ENCODE data around the gene ZNF844. TPM values are rescaled to one million over a fixed set of nuclear protein-coding genes. Genes with fewer than 3 reads are reported as not detected.
"Not testable (repeated sequence)": the region's sequence is repeated elsewhere in the genome, so short reads cannot be mapped to it uniquely, and the experiment has no call there.

Gene ZNF844
- total and polyA plus RNA-seq, 12 donors: 2.3 to 22.5 (median 15.6) TPM

DNA sequence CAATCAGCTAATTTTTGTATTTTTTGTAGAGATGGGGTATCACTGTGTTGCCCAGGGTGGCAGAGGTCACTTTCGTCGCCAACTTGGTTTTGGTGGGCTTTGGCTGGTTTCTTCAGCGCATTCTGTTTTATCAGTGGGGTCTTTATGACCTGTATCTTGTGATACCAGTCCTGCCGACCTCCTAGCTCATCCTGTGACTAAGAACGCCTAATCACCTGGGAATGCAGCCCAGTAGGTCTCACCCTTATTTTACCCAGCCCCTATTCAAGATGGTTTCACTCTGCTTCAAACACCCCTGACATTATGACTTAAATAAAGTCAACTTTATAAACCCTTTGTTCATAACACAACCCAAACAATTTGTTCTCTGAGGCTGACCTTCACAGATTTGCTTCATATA lies 8.7 kb upstream of the ZNF844 start:
- intact Hi-C loops (cut with DNase I): loop anchor here in 2 of 10 donors (10.0 kb wide), 2 partner anchors 89 to 91 kb away; partner anchors contain the start of genes ZNF20 (in 1 of the 2) and ZNF763 (in 1 of the 2)
- H3K27ac ChIP-seq: no peak overlapping the region
- TF ChIP-seq, protein P1, sequence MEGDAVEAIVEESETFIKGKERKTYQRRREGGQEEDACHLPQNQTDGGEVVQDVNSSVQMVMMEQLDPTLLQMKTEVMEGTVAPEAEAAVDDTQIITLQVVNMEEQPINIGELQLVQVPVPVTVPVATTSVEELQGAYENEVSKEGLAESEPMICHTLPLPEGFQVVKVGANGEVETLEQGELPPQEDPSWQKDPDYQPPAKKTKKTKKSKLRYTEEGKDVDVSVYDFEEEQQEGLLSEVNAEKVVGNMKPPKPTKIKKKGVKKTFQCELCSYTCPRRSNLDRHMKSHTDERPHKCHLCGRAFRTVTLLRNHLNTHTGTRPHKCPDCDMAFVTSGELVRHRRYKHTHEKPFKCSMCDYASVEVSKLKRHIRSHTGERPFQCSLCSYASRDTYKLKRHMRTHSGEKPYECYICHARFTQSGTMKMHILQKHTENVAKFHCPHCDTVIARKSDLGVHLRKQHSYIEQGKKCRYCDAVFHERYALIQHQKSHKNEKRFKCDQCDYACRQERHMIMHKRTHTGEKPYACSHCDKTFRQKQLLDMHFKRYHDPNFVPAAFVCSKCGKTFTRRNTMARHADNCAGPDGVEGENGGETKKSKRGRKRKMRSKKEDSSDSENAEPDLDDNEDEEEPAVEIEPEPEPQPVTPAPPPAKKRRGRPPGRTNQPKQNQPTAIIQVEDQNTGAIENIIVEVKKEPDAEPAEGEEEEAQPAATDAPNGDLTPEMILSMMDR (IDR thresholded peaks at IDR 0.05): no peak
- peaks cover 0 to 4% (median 0%) of the 10 kb centered on the region in 7 donors for H3K27me3 ChIP-seq
- no peaks in the 10 kb centered on the region for H3K9me3 ChIP-seq
- 81 to 83% methylated on average over 5 of the region's 5 CpGs for WGBS, 2 donors
- DNase-seq (no peak), ATAC-seq (no peak)
- no peak overlapping the region for H3K4me3 ChIP-seq
- peaks cover 0 to 24% (median 19%) of the 10 kb centered on the region in 9 donors for H3K4me1 ChIP-seq
- no peaks in the 10 kb centered on the region for H3K36me3 ChIP-seq

DNA sequence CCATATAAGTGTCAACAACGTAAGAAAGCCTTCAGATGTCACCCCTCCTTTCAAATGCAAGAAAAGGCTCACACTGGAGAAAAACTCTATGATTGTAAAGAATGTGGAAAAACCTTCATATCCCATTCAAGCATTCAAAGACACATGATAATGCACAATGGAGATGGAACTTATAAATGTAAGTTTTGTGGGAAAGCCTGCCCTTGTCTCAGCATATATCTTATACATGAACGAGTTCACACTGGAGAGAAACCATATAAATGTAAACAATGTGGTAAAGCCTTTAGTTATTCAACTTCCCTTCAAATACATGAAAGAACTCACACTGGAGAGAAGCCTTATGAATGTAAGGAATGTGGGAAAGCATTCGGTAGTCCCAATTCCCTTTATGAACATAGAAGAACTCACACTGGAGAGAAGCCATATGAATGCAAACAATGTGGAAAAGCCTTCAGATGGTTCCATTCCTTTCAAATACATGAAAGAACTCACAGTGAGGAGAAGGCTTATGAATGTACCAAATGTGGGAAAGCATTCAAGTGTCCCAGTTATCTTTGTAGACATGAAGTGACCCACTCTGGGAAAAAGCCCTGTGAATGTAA lies 11.1 kb downstream of the ZNF844 start:
- ATAC-seq (no peak), DNase-seq (no peak)
- H3K27ac ChIP-seq: no peak overlapping the region
- peaks cover 11 to 100% (median 99%) of the 10 kb centered on the region in 11 donors for H3K9me3 ChIP-seq
- no peaks in the 10 kb centered on the region for H3K27me3 ChIP-seq
- no peaks in the 10 kb centered on the region for H3K4me1 ChIP-seq
- WGBS, 2 donors: 87 to 91% methylated on average over 3 of the region's 3 CpGs
- H3K4me3 ChIP-seq: no peak overlapping the region
- TF ChIP-seq, protein P1 (IDR thresholded peaks at IDR 0.05): no peak
- intact Hi-C loops (cut with DNase I): no loop called here
- peaks cover 27 to 100% (median 70%) of the 10 kb centered on the region in 9 donors for H3K36me3 ChIP-seq

DNA sequence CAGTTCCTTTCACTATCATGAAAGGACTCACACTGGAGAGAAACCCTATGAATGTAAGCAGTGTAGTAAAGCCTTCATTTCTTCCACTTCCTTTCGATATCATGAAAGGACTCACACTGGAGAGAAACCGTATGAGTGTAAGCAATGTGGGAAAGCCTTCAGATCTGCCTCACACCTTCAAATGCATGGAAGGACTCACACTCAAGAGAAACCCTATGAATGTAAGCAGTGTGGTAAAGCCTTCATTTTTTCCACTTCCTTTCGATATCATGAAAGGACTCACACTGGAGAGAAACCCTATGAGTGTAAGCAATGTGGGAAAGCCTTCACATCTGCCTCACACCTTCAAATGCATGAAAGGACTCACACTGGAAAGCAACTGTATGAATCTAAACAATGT lies 11.8 kb downstream of the ZNF844 start:
- DNase-seq; intact Hi-C loops (cut with DNase I); H3K4me3 ChIP-seq; H3K27me3 ChIP-seq; ATAC-seq; H3K4me1 ChIP-seq; H3K27ac ChIP-seq: not testable (repeated sequence)
- Histone ChIP-seq H3K9me3 (peaks cover 8 to 100% (median 98%) of the 10 kb centered on the region in 11 donors), H3K36me3 (peaks cover 27 to 95% (median 71%) of the 10 kb centered on the region in 9 donors)
- 98% methylated on average over 3 of the region's 3 CpGs for WGBS, 2 donors

DNA sequence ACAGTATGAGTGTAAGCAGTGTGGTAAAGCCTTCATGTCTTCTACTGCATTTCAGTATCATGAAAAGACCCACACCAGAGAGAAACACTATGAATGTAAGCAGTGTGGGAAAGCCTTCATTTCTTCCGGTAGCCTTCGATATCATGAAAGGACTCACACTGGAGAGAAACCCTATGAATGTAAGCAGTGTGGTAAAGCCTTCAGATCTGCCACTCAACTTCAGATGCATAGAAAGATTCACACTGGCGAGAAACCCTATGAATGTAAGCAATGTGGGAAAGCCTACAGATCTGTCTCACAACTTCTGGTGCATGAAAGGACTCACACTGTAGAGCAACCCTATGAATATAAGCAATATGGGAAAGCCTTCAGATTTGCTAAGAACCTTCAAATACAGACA lies 12.8 kb downstream of the ZNF844 start:
- Histone ChIP-seq H3K4me1 (no peaks in the 10 kb centered on the region), H3K9me3 (peaks cover 8 to 100% (median 89%) of the 10 kb centered on the region in 11 donors), H3K27me3 (no peaks in the 10 kb centered on the region), H3K27ac (no peak overlapping the region), H3K4me3 (no peak overlapping the region), H3K36me3 (peaks cover 27 to 96% (median 71%) of the 10 kb centered on the region in 9 donors)
- 84 to 98% methylated on average over 3 of the region's 3 CpGs for WGBS, 2 donors
- no peak for DNase-seq
- intact Hi-C loops (cut with DNase I): no loop called here
- TF ChIP-seq, protein P1 (IDR thresholded peaks at IDR 0.05): no peak
- ATAC-seq: no peak

DNA sequence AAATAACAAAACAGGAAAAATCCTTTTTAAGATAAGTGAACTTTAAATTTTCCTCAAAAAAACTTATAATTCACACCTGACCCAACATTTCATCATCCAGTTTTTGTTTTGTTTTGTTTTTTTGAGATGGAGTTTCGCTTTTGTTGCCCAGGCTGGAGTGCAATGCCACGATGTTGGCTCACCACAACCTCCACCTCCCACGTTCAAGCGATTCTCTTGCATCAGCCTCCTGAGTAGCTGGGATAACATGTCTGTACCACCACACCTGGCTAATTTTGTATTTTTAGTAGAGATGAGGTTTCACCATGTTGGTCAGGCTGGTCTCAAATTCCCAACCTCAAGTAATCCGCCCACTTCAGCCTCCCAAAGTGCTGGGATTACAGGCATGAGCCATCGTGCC lies 18.8 kb downstream of the ZNF844 start:
- H3K4me3 ChIP-seq; intact Hi-C loops (cut with DNase I); H3K27me3 ChIP-seq; H3K4me1 ChIP-seq; DNase-seq; H3K27ac ChIP-seq; ATAC-seq: not testable (repeated sequence)
- 96 to 97% methylated on average over 6 of the region's 6 CpGs for WGBS, 2 donors
- Histone ChIP-seq H3K9me3 (peaks cover 0 to 64% (median 29%) of the 10 kb centered on the region in 11 donors), H3K36me3 (peaks cover 0 to 59% (median 18%) of the 10 kb centered on the region in 9 donors)
